Parathyroid adenoma (tissue), 2 donors: ENCODE data around the gene EN2.

Experiments used
- H2AFZ ChIP-seq: fragments of 300-600 bp; sonication (generic); one replicate; pipeline ENCODE4 v1.7.0; 2017; ENCODE audit warnings: antibody characterized with exemption, mild to moderate bottlenecking
- H3K27ac ChIP-seq: fragments of 300-600 bp; sonication (generic); one replicate; pipeline ENCODE4 v1.7.0; 2017
- H3K27me3 ChIP-seq: fragments of 300-600 bp; sonication (generic); one replicate; pipeline ENCODE4 v1.7.0; 2017; ENCODE audit warnings: low read length; ENCODE audit not compliant: control insufficient read depth, insufficient read depth
- H3K36me3 ChIP-seq: fragments of 300-600 bp; sonication (generic); one replicate; pipeline ENCODE4 v1.7.0; 2017; ENCODE audit warnings: low read length; ENCODE audit not compliant: control insufficient read depth, insufficient read depth
- H3K4me1 ChIP-seq: fragments of 300-600 bp; sonication (generic); one replicate; pipeline ENCODE4 v1.7.0; 2017; ENCODE audit warnings: control low read depth
- H3K4me2 ChIP-seq: fragments of 300-600 bp; sonication (generic); one replicate; pipeline ENCODE4 v1.7.0; 2017; ENCODE audit warnings: low read length
- H3K4me3 ChIP-seq: fragments of 300-600 bp; sonication (generic); one replicate; pipeline ENCODE4 v1.7.0; 2017; ENCODE audit warnings: low read depth, low read length
- H3K79me2 ChIP-seq: fragments of 300-600 bp; sonication (generic); one replicate; pipeline ENCODE4 v1.7.0; 2017; ENCODE audit warnings: control low read depth
- H3K9ac ChIP-seq: fragments of 300-600 bp; sonication (generic); one replicate; pipeline ENCODE4 v1.7.0; 2017; ENCODE audit warnings: mild to moderate bottlenecking
- H3K9me3 ChIP-seq: fragments of 300-600 bp; sonication (generic); one replicate; pipeline ENCODE4 v1.7.0; 2017; ENCODE audit warnings: low read length; ENCODE audit not compliant: control insufficient read depth
- TF ChIP-seq, protein P1 (sequence below): fragments of 300-600 bp; sonication (generic); IDR thresholded peaks from one replicate; pipeline ENCODE4 v1.7.0; 2017; ENCODE audit warnings: antibody characterized with exemption, mild to moderate bottlenecking
- donor health status: primary hyperparathyroidism.

The EN2 gene

DNA sequence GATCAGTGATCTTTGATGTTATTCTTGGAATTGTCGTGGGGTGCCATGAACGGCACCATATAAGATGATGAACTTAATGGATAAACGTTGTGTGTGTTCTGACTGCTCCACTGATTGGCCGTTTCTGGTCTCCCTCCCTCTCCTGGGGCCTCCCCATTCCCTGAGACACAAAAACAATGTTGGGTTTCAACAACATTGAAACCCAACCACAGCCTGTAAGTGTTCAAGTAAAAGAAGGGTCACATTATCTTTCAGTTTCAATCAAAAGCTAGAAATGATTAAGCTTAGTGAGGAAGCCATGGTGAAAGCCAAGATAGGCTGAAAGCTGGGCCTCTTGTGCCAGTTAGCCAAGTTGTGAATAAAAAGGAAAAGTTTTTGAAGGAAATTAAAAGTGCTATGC is 19.5 kb downstream of the EN2 start:
- H3K4me1 ChIP-seq: no peaks in the 10 kb centered on the region
- no peaks in the 10 kb centered on the region for H3K27me3 ChIP-seq
- TF ChIP-seq, protein P1, sequence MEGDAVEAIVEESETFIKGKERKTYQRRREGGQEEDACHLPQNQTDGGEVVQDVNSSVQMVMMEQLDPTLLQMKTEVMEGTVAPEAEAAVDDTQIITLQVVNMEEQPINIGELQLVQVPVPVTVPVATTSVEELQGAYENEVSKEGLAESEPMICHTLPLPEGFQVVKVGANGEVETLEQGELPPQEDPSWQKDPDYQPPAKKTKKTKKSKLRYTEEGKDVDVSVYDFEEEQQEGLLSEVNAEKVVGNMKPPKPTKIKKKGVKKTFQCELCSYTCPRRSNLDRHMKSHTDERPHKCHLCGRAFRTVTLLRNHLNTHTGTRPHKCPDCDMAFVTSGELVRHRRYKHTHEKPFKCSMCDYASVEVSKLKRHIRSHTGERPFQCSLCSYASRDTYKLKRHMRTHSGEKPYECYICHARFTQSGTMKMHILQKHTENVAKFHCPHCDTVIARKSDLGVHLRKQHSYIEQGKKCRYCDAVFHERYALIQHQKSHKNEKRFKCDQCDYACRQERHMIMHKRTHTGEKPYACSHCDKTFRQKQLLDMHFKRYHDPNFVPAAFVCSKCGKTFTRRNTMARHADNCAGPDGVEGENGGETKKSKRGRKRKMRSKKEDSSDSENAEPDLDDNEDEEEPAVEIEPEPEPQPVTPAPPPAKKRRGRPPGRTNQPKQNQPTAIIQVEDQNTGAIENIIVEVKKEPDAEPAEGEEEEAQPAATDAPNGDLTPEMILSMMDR: no peak
- H3K36me3 ChIP-seq: no peaks in the 10 kb centered on the region
- H3K79me2 ChIP-seq: no peaks in the 10 kb centered on the region
- no peak overlapping the region for H3K27ac ChIP-seq
- no peak overlapping the region for H3K4me2 ChIP-seq
- H3K4me3 ChIP-seq: no peak overlapping the region
- H3K9me3 ChIP-seq: no peaks in the 10 kb centered on the region
- no peak overlapping the region for H2AFZ ChIP-seq
- H3K9ac ChIP-seq: no peak overlapping the region

DNA sequence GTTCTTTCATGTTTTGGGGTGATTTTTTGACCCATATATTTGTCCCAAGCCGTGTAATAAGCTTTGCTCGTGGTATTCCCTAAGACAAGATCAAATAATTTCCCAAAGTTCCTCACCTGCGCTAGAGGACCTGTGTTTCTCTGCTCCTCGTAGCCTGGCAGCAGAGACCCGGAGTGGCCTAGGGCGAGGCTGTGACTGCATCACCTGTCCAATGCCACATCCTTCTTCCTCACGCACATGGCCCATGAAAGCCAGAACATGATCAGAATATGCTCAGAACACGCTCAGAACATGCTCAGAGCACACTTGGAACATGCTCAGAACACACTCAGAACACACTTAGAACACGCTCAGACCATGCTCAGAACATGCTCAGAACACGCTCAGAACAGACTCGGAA is 23.8 kb downstream of the EN2 start:
- Histone ChIP-seq H3K9me3 (no peaks in the 10 kb centered on the region), H3K79me2 (no peaks in the 10 kb centered on the region), H3K9ac (no peak overlapping the region), H3K27me3 (no peaks in the 10 kb centered on the region), H3K27ac (no peak overlapping the region), H3K4me1 (no peaks in the 10 kb centered on the region), H3K4me2 (no peak overlapping the region), H2AFZ (no peak overlapping the region), H3K4me3 (no peak overlapping the region), H3K36me3 (no peaks in the 10 kb centered on the region)
- TF ChIP-seq, protein P1: no peak

DNA sequence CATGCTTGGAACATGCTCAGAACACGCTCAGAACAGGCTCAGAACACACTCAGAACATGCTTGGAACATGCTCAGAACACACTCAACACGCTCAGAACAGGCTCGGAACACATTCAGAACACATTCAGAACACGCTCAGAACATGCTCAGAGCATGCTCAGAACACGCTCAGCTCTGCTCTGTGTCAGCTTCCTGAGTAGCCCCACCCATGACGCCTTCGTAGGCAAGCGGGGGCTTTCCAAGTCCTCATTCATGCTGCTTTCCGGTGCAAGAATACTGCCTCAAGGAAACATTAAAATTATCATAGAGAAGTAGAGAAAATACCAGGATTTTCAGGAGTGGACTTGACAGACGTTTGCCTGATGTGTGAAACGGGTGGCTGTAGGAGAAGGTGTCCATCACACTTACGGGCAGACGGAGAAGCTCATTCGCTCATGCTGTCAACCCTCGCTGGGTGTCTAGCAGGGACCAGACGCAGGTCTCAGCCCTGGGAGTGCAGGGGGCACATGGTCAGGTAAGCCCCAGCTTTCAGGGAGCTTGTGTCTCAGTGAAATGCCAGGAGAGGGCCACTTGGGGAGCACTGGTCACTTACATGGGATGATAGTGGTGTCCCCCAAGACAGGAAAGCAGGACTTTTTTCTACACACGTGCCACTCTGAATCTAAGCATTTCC is 24.7 kb downstream of the EN2 start:
- H3K79me2 ChIP-seq: no peaks in the 10 kb centered on the region
- no peaks in the 10 kb centered on the region for H3K36me3 ChIP-seq
- H3K9me3 ChIP-seq: no peaks in the 10 kb centered on the region
- TF ChIP-seq, protein P1: no peak
- no peaks in the 10 kb centered on the region for H3K27me3 ChIP-seq
- H3K4me1 ChIP-seq: no peaks in the 10 kb centered on the region
- H3K9ac ChIP-seq: no peak overlapping the region
- no peak overlapping the region for H3K4me3 ChIP-seq
- H3K27ac ChIP-seq: no peak overlapping the region
- no peak overlapping the region for H2AFZ ChIP-seq
- H3K4me2 ChIP-seq: no peak overlapping the region

DNA sequence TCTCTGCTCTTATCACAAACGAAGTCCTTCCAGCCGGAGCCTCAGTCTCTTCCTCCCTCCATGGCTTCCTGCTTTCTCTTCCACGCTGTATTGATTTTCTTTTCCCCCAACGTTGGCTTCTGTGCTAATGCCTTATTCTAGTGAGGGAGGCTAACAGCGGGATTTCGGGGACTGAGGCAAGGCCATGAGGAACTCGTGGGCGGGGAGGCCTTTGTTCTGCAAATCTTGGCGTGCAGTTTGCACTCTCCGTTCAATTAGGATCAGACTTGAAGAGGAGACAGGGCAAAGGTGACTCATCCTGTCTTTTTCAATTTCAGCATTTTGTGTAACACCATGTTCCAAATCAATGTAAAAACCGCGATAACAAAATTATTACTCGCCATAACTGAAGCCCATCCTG is 25.3 kb downstream of the EN2 start:
- no peaks in the 10 kb centered on the region for H3K79me2 ChIP-seq

More for the DNA sequence above, 25.3 kb downstream of the EN2 start:
- Histone ChIP-seq H3K4me1 (no peaks in the 10 kb centered on the region), H3K27me3 (no peaks in the 10 kb centered on the region), H3K9ac (no peak overlapping the region), H2AFZ (no peak overlapping the region), H3K4me2 (no peak overlapping the region), H3K4me3 (no peak overlapping the region), H3K27ac (no peak overlapping the region), H3K9me3 (no peaks in the 10 kb centered on the region), H3K36me3 (no peaks in the 10 kb centered on the region)
- TF ChIP-seq, protein P1: no peak
